Left lung (tissue), 10 donors: ENCODE data around the gene ZBTB42. TPM values are rescaled to one million over a fixed set of nuclear protein-coding genes. Genes with fewer than 3 reads are reported as not detected.

Experiments
- ATAC-seq: fragments of 200-7000 bp; cut with Tn5 transposase; one replicate; pipeline ENCODE4 v1.9.1; 2020; ENCODE audit warnings: moderate library complexity
- DNase-seq, 4 donors: peaks; one replicate each; pipeline ENCODE4 v3.0.0-alpha.2; 2013 to 2020
- H3K27ac ChIP-seq, 2 donors: fragments of 200-600 bp; sonication (generic) in 1 of 2; one replicate each; pipeline versions ENCODE4 v1.5.0 to v1.8.0; 2020 to 2021
- H3K27me3 ChIP-seq, 2 donors: fragments of 200-600 bp; sonication (generic) in 1 of 2; one replicate each; pipeline versions ENCODE4 v1.5.0 to v1.8.0; 2020 to 2021
- H3K36me3 ChIP-seq, 2 donors: fragments of 200-600 bp; sonication (generic) in 1 of 2; one replicate each; pipeline versions ENCODE4 v1.5.0 to v1.8.0; 2020 to 2021
- H3K4me1 ChIP-seq, 2 donors: fragments of 200-600 bp; one replicate each; pipeline ENCODE4 v1.8.0; 2021
- H3K4me3 ChIP-seq, 2 donors: fragments of 200-600 bp; sonication (generic) in 1 of 2; one replicate each; pipeline versions ENCODE4 v1.5.0 to v1.8.0; 2020 to 2021; ENCODE audit warnings: mild to moderate bottlenecking in 1 of 2
- H3K9me3 ChIP-seq, 2 donors: fragments of 200-600 bp; sonication (generic) in 1 of 2; one replicate each; pipeline versions ENCODE4 v1.5.0 to v1.8.0; 2020 to 2021
- CTCF ChIP-seq, 2 donors: fragments of 200-600 bp; sonication (generic) in 1 of 2; IDR thresholded peaks; one replicate each; pipeline versions ENCODE4 v1.5.0 to v1.8.0; 2021; ENCODE audit warnings: antibody characterized with exemption in 2 of 2
- intact Hi-C, 2 donors: fragments of 100-400 bp; cut with DNase I; formaldehyde crosslinking; loops; one replicate each; pipeline versions ENCODE4 v1.11.2 to v1.14.2; 2022
- polyA plus RNA-seq, 6 donors: library from polyadenylated mRNA; unstranded; fragments of 120-200 nt; gene quantifications; one replicate each; pipeline ENCODE4 v1.2.1, GENCODE V29; 2013; ENCODE audit not compliant: insufficient read length in 6 of 6
- total RNA-seq, 2 donors: library from RNA; stranded (reverse); fragmentation: NEBNext Ultra II Directional; extraction: Animal tissue kit (Norgen Biotek cat#: 25700); gene quantifications; one replicate each; pipeline ENCODE4 v1.2.1, GENCODE V29; 2021
- donor health status: DM: no; HTN: yes; CAD: no.
- donor health status: DM: no; HTN: no; CAD: no.

Gene ZBTB42
- total and polyA plus RNA-seq, 8 donors: 5.8 to 12.1 (median 9.3) TPM

GRCh38 chr14:104797115-104798044 is 3.5 kb upstream of the ZBTB42 start:
- Histone ChIP-seq H3K27ac (peak overlapping the region; percentile 9 to 48), H3K4me1 (peaks cover 34 to 75% of the 10 kb centered on the region in 2 donors), H3K27me3 (peaks cover 0 to 13% of the 10 kb centered on the region in 2 donors), H3K9me3 (no peaks in the 10 kb centered on the region), H3K36me3 (peaks cover 0 to 3% of the 10 kb centered on the region in 2 donors), H3K4me3 (no peak overlapping the region)
- ATAC-seq: peak; percentile 23
- intact Hi-C loops: no loop called here
- no peak for DNase-seq
- TF ChIP-seq CTCF (IDR thresholded peaks at IDR 0.05): no peak

- peak overlapping the region; percentile 90 to 91 for H3K27ac ChIP-seq
- H3K4me3 ChIP-seq: no peak overlapping the region
- no peaks in the 10 kb centered on the region for H3K36me3 ChIP-seq
- TF ChIP-seq CTCF (IDR thresholded peaks at IDR 0.05): no peak
- H3K4me1 ChIP-seq: peaks cover 22 to 75% of the 10 kb centered on the region in 2 donors
- H3K9me3 ChIP-seq: no peaks in the 10 kb centered on the region
- peaks cover 0 to 13% of the 10 kb centered on the region in 2 donors for H3K27me3 ChIP-seq
- no peak for ATAC-seq
- intact Hi-C loops: no loop called here
- no peak for DNase-seq
Measured at GRCh38 chr14:104798300-104799243, 2.3 kb upstream of the ZBTB42 start.

- Histone ChIP-seq H3K9me3 (no peaks in the 10 kb centered on the region), H3K27ac (peak overlapping the region; percentile 90 to 91), H3K4me1 (peaks cover 14 to 70% of the 10 kb centered on the region in 2 donors), H3K4me3 (peak overlapping the region in 1 of 2 donors; percentile 70), H3K27me3 (peaks cover 0 to 13% of the 10 kb centered on the region in 2 donors), H3K36me3 (no peaks in the 10 kb centered on the region)
- DNase-seq: peak in 2 of 4 donors; percentile 64 to 83
- no peak for ATAC-seq
- intact Hi-C loops: no loop called here
- TF ChIP-seq CTCF (IDR thresholded peaks at IDR 0.05): no peak
Measured at GRCh38 chr14:104799244-104800014, 1.5 kb upstream of the ZBTB42 start.

GRCh38 chr14:104800015-104800770 is 708 bp upstream of the ZBTB42 start:
- intact Hi-C loops: no loop called here
- H3K4me1 ChIP-seq: peaks cover 14 to 77% of the 10 kb centered on the region in 2 donors
- no peaks in the 10 kb centered on the region for H3K36me3 ChIP-seq
- H3K27ac ChIP-seq: peak overlapping the region; percentile 90 to 91
- peak; percentile 25 to 36 for TF ChIP-seq CTCF (IDR thresholded peaks at IDR 0.05)
- peak; percentile 72 for ATAC-seq
- H3K27me3 ChIP-seq: peaks cover 0 to 13% of the 10 kb centered on the region in 2 donors
- H3K9me3 ChIP-seq: no peaks in the 10 kb centered on the region
- peak; percentile 77 to 94 (median 89) for DNase-seq
- H3K4me3 ChIP-seq: peak overlapping the region; percentile 21 to 70
